ENCODE measurements around the gene SMARCA2.

The SMARCA2 gene

DNA sequence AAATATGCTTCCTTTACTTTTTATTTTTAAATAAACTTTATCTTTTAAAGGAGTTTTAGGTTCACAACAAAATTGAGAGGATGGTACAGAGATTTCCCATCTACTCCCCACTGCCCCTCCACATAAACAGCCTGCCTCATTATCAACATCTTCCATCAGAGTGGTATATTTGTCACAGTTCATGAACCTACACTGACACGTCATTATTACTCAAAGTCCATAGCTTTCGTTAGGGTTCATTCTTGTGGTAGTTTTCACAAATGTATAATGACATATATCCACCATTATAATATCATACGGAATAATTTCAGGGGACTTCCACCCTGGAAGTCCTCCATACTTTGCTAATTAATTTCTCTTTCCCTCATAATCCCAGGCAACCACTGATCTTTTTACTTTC, 204.9 kb downstream of the SMARCA2 start:
- Histone ChIP-seq H3K9me3 (replicated peaks; ENCODE audit: insufficient read depth, low read length) (no peaks in the 10 kb centered on the region), H2AFZ (ENCODE audit: low read length) (no peak overlapping the region), H4K20me1 (ENCODE audit: insufficient read depth, low read length) (no peaks in the 10 kb centered on the region), H3K4me2 (ENCODE audit: low read depth, low read length) (no peak overlapping the region), H3K4me1 (ENCODE audit: low read length) (peaks cover 8% of the 10 kb centered on the region), H3K4me3 (ENCODE audit: low read length) (no peak overlapping the region), H3K9ac (ENCODE audit: low read length) (no peak overlapping the region), H3K36me3 (replicated peaks; ENCODE audit: insufficient read depth, low read length) (no peaks in the 10 kb centered on the region), H3F3A (ENCODE audit: insufficient read depth, low read length) (no peaks in the 10 kb centered on the region), H3K9me2 (replicated peaks; ENCODE audit: insufficient read depth, low read length) (no peaks in the 10 kb centered on the region), H3K79me2 (ENCODE audit: low read length) (no peaks in the 10 kb centered on the region), H3K27me3 (replicated peaks; ENCODE audit: insufficient read depth, low read length) (no peaks in the 10 kb centered on the region), H3K27ac (ENCODE audit: low read length) (no peak overlapping the region)
- no peak for TF ChIP-seq EZH2phosphoT487 (IDR thresholded peaks at IDR 0.05; ENCODE audit: low read length)
- TF ChIP-seq EZH2 (optimal IDR thresholded peaks at IDR 0.05; ENCODE audit: low read depth, low read length): no peak
- TF ChIP-seq, protein P1, sequence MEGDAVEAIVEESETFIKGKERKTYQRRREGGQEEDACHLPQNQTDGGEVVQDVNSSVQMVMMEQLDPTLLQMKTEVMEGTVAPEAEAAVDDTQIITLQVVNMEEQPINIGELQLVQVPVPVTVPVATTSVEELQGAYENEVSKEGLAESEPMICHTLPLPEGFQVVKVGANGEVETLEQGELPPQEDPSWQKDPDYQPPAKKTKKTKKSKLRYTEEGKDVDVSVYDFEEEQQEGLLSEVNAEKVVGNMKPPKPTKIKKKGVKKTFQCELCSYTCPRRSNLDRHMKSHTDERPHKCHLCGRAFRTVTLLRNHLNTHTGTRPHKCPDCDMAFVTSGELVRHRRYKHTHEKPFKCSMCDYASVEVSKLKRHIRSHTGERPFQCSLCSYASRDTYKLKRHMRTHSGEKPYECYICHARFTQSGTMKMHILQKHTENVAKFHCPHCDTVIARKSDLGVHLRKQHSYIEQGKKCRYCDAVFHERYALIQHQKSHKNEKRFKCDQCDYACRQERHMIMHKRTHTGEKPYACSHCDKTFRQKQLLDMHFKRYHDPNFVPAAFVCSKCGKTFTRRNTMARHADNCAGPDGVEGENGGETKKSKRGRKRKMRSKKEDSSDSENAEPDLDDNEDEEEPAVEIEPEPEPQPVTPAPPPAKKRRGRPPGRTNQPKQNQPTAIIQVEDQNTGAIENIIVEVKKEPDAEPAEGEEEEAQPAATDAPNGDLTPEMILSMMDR (IDR thresholded peaks at IDR 0.05; ENCODE audit: low read length): no peak
- DNase-seq: no peak

DNA sequence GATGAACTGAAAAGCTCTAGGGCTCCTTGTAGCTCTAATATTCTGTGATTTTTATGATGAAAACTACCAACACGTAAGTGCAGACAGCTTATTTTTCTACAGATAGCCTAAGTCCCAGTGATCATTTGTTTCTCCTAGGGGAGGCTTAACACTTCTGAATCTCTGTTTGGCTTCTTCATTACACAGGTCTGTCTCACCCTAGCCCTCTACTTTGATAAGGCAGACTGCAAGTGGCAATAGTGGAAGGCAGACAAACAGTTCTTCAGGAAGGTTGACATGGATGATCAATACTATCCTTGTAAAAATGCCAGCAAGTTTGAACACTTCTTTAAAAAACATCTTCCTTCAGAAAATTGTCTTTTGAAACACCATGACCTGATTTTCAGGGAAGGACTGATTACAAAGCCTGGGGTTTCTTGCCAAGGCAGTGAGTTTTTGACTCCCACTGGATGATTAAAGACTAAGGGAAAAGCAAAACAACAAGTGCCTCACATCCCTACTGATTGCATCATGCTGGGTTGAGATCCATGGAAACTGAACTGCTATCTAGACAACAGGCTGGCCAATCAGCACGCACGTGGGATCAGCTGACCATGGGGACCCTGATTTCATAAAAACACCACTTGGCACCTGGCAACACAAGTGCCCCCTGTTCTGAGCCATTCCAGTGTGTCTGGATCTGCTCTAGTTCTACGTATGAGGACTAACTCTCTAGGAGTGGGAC, 212.2 kb downstream of the SMARCA2 start:
- Histone ChIP-seq H3K4me1 (ENCODE audit: low read length) (peaks cover 25% of the 10 kb centered on the region), H3K9me3 (replicated peaks; ENCODE audit: insufficient read depth, low read length) (no peaks in the 10 kb centered on the region), H3K27ac (ENCODE audit: low read length) (no peak overlapping the region), H3K36me3 (replicated peaks; ENCODE audit: insufficient read depth, low read length) (no peaks in the 10 kb centered on the region), H3K79me2 (ENCODE audit: low read length) (no peaks in the 10 kb centered on the region), H3K9ac (ENCODE audit: low read length) (no peak overlapping the region), H3K4me2 (ENCODE audit: low read depth, low read length) (no peak overlapping the region), H3K4me3 (ENCODE audit: low read length) (no peak overlapping the region), H2AFZ (ENCODE audit: low read length) (no peak overlapping the region), H3F3A (ENCODE audit: insufficient read depth, low read length) (0 out of 2 replicates have a peak, but pooled peaks cover 12% of the 10 kb centered on the region), H3K9me2 (replicated peaks; ENCODE audit: insufficient read depth, low read length) (no peaks in the 10 kb centered on the region), H4K20me1 (ENCODE audit: insufficient read depth, low read length) (no peaks in the 10 kb centered on the region), H3K27me3 (replicated peaks; ENCODE audit: insufficient read depth, low read length) (no peaks in the 10 kb centered on the region)
- TF ChIP-seq EZH2 (optimal IDR thresholded peaks at IDR 0.05; ENCODE audit: low read depth, low read length): no peak
- TF ChIP-seq, protein P1 (IDR thresholded peaks at IDR 0.05; ENCODE audit: low read length): no peak
- no peak for TF ChIP-seq EZH2phosphoT487 (IDR thresholded peaks at IDR 0.05; ENCODE audit: low read length)
- DNase-seq: no peak

DNA sequence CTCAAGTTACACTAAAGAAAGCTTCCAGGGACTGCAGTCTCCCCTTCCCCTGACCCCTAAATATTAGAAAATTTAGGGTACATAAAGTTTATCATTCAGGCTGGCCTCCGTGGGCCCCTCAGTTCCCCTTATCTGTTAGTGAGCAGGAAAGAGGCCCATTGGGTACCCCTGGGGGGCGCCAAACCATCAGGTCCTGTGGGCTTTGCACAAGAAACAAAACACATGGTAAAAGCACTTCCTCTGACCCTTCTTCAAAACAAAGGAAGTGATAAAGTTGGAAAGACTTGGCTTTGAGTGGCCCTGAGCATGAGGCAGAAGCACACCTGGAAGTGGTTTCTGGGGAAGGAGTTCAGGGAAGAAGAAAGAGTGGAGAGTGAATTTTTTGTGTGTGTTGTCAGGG, 213.0 kb downstream of the SMARCA2 start:
- H3K36me3 ChIP-seq (replicated peaks; ENCODE audit: insufficient read depth, low read length): no peaks in the 10 kb centered on the region
- TF ChIP-seq EZH2 (optimal IDR thresholded peaks at IDR 0.05; ENCODE audit: low read depth, low read length) (no peak), EZH2phosphoT487 (IDR thresholded peaks at IDR 0.05; ENCODE audit: low read length) (no peak)
- TF ChIP-seq, protein P1 (IDR thresholded peaks at IDR 0.05; ENCODE audit: low read length): peak; percentile 45
- H3F3A ChIP-seq (ENCODE audit: insufficient read depth, low read length): 0 out of 2 replicates have a peak, but pooled peaks cover 12% of the 10 kb centered on the region
- H4K20me1 ChIP-seq (ENCODE audit: insufficient read depth, low read length): no peaks in the 10 kb centered on the region
- H3K79me2 ChIP-seq (ENCODE audit: low read length): no peaks in the 10 kb centered on the region
- no peak overlapping the region for H3K4me2 ChIP-seq (ENCODE audit: low read depth, low read length)
- H3K9ac ChIP-seq (ENCODE audit: low read length): no peak overlapping the region
- peaks cover 25% of the 10 kb centered on the region for H3K4me1 ChIP-seq (ENCODE audit: low read length)
- H2AFZ ChIP-seq (ENCODE audit: low read length): 0 out of 2 replicates have a peak overlapping the region, but pooled peaks have one; percentile 16
- H3K9me2 ChIP-seq (replicated peaks; ENCODE audit: insufficient read depth, low read length): no peaks in the 10 kb centered on the region
- no peaks in the 10 kb centered on the region for H3K9me3 ChIP-seq (replicated peaks; ENCODE audit: insufficient read depth, low read length)
- H3K4me3 ChIP-seq (ENCODE audit: low read length): no peak overlapping the region
- DNase-seq: no peak
- peak overlapping the region; percentile 83; the same call in 1 of the 2 replicates for H3K27ac ChIP-seq (ENCODE audit: low read length)
- H3K27me3 ChIP-seq (replicated peaks; ENCODE audit: insufficient read depth, low read length): no peaks in the 10 kb centered on the region

All from MM.1S (cell line).